ENCODE results near the gene STXBP3.
"Not testable (repeated sequence)": the region's sequence is repeated elsewhere in the genome, so short reads cannot be mapped to it uniquely, and the experiment has no call there.

Gene STXBP3, protein sequence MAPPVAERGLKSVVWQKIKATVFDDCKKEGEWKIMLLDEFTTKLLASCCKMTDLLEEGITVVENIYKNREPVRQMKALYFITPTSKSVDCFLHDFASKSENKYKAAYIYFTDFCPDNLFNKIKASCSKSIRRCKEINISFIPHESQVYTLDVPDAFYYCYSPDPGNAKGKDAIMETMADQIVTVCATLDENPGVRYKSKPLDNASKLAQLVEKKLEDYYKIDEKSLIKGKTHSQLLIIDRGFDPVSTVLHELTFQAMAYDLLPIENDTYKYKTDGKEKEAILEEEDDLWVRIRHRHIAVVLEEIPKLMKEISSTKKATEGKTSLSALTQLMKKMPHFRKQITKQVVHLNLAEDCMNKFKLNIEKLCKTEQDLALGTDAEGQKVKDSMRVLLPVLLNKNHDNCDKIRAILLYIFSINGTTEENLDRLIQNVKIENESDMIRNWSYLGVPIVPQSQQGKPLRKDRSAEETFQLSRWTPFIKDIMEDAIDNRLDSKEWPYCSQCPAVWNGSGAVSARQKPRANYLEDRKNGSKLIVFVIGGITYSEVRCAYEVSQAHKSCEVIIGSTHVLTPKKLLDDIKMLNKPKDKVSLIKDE

DNA sequence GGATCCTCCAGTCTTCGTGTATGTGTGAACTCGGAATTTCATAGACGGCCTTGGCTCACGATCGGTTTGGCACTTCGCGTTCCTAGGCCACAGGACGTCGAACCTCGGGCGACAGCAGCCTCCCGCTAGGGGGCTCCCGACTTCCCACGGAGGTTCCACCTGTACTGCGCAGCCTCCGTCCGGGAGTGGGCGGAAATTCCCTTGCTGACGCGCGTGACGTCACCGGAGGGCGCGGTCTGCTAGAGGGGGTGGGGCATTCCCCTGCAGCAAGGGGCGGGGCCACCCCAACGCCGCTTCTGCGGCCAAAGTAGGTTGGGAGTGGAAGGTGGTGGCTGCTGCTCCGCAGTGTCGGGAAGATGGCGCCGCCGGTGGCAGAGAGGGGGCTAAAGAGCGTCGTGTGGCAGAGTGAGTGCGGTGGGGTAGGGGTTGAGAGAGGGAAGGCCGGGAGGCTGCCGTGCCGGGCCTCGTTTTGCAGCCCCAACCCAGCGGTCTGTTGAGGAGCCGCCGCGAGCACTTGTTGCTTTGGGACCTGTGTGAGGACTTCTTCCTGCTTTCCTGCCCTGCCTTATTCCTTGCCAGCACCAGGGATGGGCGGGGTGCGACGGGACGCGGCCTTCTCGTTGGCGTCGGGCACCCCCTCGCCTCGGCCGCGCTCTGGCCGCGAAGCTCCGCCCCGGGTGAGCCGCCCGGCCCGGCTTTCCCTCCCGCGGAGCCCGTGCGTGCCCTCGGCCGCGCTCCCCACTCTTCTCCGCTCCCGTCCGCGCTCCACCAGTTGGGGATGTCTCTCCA, at the start of gene STXBP3:
STXBP3 (plus strand) TSS at position 293 of the 789 bp plus-strand sequence; CDS start at position 357, 64 bp downstream.
- DNase-seq: peak; percentile 99 to 100 (median 100)

DNA sequence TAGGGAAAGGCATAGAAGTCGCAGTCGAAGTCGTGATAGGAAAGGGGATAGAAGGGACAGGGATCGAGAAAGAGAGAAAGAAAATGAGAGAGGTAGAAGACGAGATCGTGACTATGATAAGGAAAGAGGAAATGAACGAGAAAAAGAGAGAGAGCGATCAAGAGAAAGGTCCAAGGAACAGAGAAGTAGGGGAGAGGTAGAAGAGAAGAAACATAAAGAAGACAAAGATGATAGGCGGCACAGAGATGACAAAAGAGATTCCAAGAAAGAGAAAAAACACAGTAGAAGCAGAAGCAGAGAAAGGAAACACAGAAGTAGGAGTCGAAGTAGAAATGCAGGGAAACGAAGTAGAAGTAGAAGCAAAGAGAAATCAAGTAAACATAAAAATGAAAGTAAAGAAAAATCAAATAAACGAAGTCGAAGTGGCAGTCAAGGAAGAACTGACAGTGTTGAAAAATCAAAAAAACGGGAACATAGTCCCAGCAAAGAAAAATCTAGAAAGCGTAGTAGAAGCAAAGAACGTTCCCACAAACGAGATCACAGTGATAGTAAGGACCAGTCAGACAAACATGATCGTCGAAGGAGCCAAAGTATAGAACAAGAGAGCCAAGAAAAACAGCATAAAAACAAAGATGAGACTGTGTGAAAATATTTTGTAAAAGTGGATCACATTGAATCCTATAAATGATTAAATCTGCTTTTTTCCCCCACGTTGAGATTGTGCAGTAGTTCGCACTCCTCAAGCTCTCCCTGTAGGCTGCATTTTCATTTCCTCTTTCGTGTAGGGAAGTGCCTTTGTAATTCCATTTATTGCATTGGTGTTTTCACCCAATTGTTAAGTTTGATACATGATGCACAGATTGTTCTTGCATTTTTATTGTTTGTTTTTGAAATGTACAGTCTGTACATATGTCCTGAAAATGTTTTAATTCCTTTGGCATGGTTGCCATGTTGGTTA, 46.8 kb upstream of the STXBP3 start:
- DNase-seq: peak; percentile 61 to 72 (median 72)

DNA sequence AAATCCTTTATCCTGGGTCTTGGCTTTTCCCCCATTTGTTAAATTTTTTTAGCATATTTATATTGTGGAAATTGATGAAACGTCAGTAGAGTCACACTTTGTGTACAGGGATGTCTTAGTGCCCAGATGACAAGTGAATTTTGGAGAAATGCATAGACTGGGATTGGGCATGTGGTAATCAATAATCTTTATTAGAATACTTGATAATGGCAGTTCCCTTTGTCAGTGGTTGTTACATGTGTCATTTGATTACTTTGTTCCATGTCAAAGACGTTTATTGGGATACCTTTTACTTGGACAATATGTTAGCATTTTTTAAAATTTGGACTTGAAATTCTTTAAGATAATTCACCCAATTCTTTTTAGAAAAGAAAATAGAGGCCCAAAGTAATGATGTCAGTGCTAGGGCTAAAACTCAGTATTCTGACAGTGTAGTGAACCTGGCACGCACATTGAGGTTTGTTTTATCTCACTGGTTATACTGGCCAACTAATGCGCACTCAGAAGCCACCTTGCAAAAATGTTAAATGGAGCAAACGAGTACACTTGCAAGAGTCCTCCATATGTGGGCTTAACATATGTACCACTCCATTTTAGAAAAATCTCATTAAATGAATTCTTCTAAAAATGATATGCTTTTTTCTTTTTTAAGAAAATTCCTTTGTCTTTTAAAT, 45.2 kb upstream of the STXBP3 start:
- DNase-seq: no peak

DNA sequence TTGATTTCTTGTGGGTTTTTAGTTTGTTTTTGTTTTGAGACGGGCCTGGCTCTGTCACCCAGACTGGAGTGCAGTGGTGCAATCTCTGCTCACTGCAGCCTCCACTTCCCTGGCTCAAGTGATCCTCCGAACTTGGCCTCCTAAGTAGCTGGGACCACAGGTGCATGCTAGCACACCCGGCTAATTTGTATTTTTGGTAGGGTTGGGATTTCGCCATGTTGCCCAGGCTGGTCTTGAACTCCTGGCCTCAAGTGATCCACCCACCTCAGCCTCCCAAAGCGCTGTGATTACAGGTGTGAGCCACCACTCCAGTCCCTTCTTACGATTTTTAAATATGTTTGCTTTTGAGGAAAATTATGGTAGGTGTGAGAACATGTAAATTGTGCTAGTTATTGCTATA, 44.4 kb upstream of the STXBP3 start:
- not testable (repeated sequence) for DNase-seq

DNA sequence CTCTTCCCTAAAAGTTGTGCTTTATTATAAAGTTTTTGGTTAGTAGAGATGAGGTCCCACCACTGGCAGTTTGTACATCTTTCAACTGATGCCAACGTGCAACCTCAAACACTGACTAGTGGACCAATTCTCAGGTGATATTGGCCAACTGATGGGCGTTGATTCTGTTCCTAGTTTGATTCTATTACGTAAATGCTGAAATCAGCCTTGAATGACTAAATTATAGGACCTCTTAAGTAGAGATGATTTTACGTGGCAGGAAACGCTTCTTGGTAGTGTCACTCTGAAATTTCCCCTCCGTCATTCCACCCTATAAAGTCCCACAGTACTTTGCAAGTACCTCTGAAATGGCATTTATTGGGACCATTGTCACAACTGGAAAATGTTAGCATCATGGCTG, 42.5 kb upstream of the STXBP3 start:
- peak in 2 of 3 donors; percentile 27 to 49 for DNase-seq

DNA sequence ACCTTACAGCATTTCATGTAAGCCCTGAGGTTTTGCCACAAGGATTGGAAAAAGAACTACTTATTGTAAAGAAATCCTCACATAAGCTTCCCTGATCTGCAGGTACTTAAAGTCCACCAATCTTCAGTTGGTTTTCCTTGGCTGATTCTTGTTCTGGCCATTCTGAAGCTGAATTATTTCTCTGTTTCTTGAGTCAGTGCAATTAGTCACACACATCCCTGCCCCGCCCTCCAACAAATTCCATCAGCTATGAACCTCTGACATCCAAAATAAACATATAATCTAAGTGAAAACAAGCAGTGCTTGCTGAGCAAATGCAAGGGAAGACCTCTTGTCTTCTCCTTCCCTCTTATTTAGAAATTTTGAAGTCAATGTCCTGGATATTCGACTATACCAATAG, 42.0 kb upstream of the STXBP3 start:
- DNase-seq: no peak

DNA sequence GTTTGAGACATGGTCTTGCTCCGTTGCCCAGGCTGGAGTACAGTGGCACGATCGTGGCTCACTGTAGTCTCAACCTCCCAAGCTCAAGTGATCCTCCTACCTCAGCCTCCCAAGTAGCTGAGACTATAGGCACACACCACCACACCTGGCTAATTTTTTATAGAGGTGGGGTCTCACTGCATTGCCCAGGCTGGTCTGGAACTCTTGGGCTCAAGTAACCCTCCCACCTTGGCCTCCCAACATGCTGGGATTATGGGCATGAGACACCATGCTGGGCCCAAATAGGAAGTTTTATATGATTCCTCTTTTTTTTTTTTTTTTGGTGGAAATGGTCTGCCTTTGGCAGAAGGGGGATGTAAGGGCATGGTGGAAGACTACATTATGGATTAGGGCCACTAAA, 39.8 kb upstream of the STXBP3 start:
- no peak for DNase-seq

DNA sequence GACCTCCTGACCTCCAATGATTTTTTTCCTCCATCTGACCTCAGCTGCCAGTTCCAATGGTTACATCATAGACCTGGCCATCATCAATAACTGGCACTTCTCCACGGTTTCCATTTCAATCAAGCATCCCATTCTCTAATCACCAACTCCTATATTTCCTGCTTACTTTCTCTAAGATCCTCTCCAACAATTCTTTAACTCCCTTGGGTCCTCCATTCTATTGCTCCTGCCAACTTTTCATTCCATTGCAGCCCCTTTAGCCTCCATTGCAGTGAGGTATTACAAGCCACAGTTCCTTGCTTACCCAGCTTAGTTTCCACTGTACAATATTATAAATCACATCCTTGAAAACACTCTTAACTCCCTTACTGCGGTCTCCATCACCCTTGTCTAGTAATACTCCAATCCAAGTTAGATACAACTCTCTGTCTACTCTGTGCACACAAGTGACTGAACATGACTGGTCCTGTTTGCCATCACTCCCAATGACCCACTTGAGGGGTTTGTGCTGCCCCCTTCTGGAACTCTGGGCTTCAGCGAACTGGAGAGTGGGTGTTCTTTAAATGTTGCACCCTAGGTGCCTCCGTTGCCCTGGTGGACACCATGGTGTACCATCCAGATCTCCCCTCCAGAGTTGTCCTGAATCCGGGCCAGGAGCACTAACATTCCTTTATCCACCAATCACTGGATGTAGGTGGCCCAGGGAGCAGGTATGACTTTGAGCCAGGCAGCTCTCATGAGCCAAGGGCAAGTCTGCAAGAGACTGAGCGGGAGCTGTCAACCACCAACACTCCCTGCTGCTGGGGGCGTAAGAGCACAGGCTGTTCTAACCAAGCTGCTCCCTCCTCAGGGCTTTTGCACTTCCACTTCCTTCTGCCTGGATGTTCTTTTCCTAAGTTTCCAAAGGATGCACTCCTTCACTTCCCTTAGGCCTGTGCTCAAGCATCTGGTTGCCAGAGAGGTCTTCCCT, 37.5 kb upstream of the STXBP3 start:
- peak; percentile 49 to 59 (median 50) for DNase-seq

DNA sequence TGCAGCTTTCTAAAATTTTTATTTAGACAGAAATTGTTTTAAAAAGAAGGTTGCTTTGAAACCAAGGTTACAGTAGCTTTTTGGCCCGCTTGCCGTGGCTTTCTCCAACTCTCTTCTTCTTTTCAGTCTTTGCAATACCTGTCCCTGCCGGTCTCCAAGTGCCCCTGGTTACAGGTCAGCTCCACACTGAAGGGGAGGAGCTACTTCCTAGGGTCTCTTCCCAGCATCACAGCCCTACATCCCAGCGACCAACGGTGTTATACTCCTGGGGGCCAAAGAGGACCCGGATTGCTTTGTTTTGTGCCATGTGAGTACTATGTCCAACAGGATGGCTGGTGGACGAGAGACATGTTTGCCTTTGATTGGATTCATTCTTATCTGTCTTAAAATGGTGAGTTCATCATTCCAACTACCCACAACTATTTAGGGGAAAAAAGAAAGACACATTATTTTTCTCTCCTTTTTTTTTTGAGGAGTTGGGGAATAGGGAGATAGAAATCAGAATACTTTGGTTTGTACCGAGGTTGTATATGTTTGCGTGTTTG, 33.8 kb upstream of the STXBP3 start, which contains the start of gene FNDC7:
FNDC7 (plus strand) TSS at position 303 of the 545 bp plus-strand sequence; CDS start at position 329, 26 bp downstream.
- no peak for DNase-seq

DNA sequence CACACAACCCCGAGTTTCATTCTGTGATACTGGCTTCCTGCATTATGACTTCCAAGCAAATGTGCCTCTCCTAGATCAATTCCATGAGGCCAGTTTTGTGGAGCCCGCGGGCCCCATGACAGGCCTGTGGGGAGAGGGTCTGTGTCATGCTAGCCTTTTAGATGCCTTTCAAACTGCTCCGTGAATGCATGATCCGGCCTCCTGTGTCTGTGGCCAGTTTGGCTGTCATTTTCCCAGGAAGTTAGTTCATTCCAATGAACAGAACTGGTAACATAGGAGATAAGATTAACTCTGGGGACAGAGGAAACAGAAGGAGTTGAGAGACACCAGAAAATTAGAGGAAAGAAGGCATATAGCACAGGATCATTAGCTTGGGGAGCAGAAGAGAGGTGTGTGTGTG, 30.5 kb upstream of the STXBP3 start:
- no peak for DNase-seq

DNA sequence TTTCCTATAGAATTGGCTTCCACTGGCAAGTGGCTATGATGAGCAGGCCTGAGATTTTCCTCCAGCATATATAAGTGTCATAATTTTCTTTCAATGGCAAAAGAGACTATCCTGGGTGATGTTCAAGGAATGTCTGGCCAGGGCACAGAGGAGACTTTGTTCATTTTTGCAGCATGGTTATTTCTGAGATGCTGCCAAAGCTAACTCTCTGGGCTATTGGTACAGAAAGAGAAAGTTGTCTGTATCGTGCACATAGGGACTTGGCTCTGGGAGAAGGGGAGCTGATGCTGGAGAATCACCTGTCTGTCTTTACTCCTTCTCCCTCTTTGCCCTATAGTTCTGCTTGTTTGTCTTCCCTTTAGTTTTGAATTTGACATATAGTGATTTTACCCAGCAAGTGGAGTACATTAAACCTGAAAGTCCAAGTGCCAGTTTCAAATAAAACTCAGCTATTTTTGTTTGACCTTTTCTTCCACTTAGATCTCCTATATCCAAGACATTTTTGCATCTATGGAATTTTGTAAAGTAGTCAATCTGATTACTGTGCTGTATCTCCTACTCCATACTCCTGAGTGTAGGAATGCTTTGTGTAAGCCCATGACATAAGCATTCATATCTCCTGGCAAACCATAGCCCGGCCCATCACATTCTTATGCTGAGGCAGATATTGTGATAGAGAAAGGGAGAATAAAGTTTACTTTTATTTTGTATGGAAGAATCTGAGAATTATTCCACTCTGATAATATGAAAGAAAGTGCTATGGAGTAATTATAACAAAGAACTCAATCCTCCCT, 29.8 kb upstream of the STXBP3 start:
- DNase-seq: no peak

DNA sequence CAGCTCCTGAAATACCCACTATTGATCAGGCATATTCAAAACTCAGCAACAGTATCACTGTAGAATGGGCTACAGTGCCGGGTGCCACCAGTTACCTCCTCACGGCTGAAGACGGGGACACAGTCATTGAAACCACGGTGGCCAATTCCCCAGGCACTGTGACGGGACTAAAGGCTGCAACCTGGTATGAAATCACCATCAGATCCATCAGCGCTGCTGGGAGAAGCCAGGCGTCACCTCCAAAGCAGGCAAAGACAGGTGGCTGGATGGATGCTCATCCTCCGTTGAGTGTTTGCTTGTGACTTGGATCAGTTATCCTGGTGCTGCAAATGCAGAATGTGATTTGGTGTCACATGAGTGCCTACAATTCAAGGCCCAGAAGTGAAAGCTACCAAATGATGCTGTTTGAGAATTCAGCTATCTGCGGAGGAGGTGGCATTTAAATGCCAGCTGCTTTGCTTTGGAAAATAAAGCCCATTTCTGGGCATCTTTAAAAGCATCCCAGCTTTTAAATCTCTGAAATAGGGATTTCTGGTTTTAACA, 28.6 kb upstream of the STXBP3 start:
- no peak for DNase-seq

DNA sequence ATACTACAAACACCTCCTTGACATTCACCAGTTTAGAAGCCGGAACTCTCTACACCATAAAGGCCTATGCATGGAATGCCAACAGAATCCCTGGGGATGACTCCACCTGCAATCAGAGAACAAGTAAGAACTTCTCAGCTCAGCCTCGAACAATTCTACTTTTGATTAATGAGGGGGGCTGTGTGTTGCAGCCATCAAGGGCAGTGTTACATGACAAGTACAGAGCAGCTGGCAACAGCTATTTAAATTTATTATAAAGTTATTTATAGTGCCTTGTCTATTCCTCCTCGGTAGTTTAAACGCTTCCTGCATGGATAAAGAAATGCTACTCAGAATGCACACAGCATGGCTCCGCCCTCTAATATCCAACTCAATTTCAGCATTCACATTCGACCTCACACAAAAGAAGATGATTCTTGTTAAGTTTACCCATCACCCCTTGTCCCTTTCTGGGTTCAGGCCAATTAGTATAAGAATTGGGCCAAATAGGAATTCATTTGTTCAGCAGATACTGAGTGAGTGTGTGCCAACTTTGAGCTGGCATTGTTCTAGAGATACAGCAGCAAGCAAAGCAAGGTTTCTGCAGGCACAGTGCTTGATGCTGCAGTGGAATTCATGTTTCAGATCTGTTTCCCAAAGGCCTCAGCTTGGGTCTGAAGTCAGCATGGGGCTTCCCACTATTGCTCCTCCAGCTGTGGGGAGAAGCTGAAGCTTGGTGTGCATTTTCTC, 27.4 kb upstream of the STXBP3 start:
- no peak for DNase-seq

DNA sequence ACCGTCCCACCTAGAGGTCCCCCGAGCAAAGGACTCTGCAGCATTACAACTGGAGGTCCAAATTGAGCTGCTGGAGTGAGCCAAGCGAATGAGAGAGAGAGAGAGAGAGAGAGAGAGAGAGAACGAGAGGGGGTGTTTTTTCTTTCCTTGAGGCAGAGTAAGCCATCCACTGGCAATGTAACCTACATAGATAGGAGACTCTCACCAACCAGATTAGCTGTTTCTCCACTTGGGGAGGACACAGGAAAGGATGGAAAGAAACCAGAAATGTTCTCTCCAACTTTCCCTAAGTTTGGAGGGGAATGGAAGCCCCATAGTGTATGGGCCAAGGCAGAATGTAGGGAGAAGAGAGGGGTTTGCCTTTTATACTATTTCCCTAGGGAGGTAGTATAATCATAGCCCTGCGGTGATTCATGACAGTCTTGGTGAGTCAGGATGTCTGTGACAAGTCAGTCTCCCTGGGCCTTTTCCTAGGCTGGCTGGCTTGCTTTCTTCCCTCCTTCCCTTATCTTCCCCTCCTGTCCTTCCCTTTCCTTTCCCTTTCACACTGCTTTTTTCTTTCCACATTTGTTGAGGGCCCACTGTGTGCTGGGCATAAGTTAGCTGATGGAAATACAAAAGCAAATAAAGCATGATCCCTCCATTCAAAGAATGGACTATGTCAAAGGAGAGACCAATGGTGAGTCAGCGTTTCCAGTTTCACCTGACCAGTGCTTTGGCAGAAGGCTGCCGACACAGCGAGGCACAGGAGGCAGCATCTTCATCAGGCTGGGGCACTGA, 26.6 kb upstream of the STXBP3 start:
- DNase-seq: peak; percentile 50 to 71 (median 64)

DNA sequence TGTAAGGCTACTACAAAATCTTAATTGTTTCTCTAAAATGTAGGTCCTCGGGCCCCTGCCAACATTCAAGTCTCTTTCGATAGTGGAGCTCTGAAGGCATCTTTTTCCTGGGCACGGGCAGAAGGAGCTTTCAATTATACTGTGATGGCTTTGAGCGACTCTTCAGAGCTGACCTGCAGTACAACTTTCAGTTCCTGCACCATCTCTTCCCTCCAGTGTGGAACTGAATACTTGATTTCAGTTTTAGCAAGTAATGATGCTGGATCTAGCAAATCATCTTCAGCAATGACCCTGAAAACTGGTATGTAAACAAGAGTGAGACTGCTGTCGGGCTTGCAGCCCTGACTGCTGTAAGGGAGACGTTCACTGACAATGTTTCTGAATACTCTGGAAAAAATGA, 24.2 kb upstream of the STXBP3 start:
- no peak for DNase-seq

DNA sequence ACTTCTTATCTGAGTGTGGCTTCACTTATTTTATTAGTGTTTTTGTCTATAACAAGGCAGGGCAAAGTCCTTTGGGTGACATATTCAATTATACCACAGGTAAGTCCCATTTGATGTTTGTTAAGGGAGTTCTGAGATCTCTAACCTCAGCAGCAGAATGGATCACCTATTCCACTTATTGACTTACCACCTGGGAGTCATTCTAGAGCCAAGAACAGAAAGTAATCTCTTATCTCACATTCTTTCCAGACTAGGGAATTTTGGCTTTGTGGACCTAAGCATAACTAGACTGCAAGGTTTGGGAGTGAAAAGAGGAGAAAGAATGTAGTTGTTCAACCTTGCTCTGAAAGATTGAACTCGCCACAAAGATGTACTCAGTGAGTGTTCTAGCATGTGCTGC, 20.6 kb upstream of the STXBP3 start:
- DNase-seq: no peak

DNA sequence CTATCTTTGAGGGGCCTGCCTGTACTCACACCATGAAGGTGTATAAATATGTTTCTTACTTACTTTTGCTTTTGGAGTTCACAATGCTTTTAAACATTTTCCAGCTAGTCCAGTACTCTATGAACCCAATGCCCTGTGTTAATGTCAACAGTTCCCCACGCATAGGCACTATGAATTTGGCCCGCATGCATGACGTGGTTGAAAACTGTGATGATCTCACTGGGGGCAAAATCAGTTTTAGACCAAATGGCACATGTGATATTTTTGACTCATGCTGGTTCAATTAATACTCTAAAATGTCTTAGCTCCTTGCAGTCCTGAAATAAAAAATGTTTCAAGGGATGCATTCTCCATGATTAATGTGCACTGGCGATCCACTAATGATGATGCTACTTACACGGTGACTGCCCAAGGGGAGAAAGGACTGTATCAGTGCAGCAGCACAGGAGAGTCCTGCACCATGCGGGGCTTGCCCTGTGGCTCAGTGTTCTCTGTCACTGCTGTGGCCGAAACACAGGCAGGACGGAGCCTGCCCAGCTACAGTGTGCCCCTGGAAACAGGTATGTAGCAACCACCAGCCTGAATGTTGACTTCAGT, 18.0 kb upstream of the STXBP3 start:
- DNase-seq: no peak
